ENCODE measurements around the gene LIMK2.

LIMK2 gene

GRCh38 chr22:31250740-31251600, 38.9 kb downstream of the LIMK2 start:
- no peak for DNase-seq (ENCODE audit: low read depth, low spot score)
- in situ Hi-C loops (cut with HindIII; ENCODE audit: low sequenced_read_pairs): no loop called here
- TF ChIP-seq CTCF (IDR thresholded peaks at IDR 0.05; ENCODE audit: low read depth, low read length): no peak
- H3K4me3 ChIP-seq (ENCODE audit: low read depth, low read length): peak overlapping the region; percentile 70

- H3K4me3 ChIP-seq (ENCODE audit: low read depth, low read length): no peak overlapping the region
- DNase-seq (ENCODE audit: low read depth, low spot score): no peak
- no peak for TF ChIP-seq CTCF (IDR thresholded peaks at IDR 0.05; ENCODE audit: low read depth, low read length)
- in situ Hi-C loops (cut with HindIII; ENCODE audit: low sequenced_read_pairs): no loop called here
Measured at GRCh38 chr22:31253949-31254348, 41.9 kb downstream of the LIMK2 start.

GRCh38 chr22:31259798-31260473, 47.8 kb downstream of the LIMK2 start:
- in situ Hi-C loops (cut with HindIII; ENCODE audit: low sequenced_read_pairs): no loop called here
- DNase-seq (ENCODE audit: low read depth, low spot score): no peak
- no peak for TF ChIP-seq CTCF (IDR thresholded peaks at IDR 0.05; ENCODE audit: low read depth, low read length)
- H3K4me3 ChIP-seq (ENCODE audit: low read depth, low read length): no peak overlapping the region

GRCh38 chr22:31260474-31260856, 48.4 kb downstream of the LIMK2 start:
- in situ Hi-C loops (cut with HindIII; ENCODE audit: low sequenced_read_pairs): no loop called here
- DNase-seq (ENCODE audit: low read depth, low spot score): no peak
- H3K4me3 ChIP-seq (ENCODE audit: low read depth, low read length): no peak overlapping the region
- no peak for TF ChIP-seq CTCF (IDR thresholded peaks at IDR 0.05; ENCODE audit: low read depth, low read length)

- no peak for TF ChIP-seq CTCF (IDR thresholded peaks at IDR 0.05; ENCODE audit: low read depth, low read length)
- in situ Hi-C loops (cut with HindIII; ENCODE audit: low sequenced_read_pairs): no loop called here
- DNase-seq (ENCODE audit: low read depth, low spot score): no peak
- H3K4me3 ChIP-seq (ENCODE audit: low read depth, low read length): no peak overlapping the region
Measured at GRCh38 chr22:31262312-31263133, 50.4 kb downstream of the LIMK2 start.

GRCh38 chr22:31263896-31264640, 52.0 kb downstream of the LIMK2 start:
- DNase-seq (ENCODE audit: low read depth, low spot score): no peak
- no peak overlapping the region for H3K4me3 ChIP-seq (ENCODE audit: low read depth, low read length)
- in situ Hi-C loops (cut with HindIII; ENCODE audit: low sequenced_read_pairs): no loop called here
- TF ChIP-seq CTCF (IDR thresholded peaks at IDR 0.05; ENCODE audit: low read depth, low read length): no peak

All from astrocyte of the spinal cord (primary cell).